Heart right ventricle (tissue), 16 donors: ENCODE data around the gene PSMA7. TPM values are rescaled to one million over a fixed set of nuclear protein-coding genes. Genes with fewer than 3 reads are reported as not detected.
A peak's percentile ranks its signal among the peaks of the same experiment; 100 is the strongest.

Experiments
- ATAC-seq, 8 donors: fragments of 200-7000 bp; cut with Tn5 transposase; one replicate each; pipeline ENCODE4 v1.9.1; 2020; ENCODE audit warnings: mild to moderate bottlenecking in 8 of 8, moderate library complexity in 8 of 8, moderate number of reproducible peaks in 1 of 8
- DNase-seq, 2 donors: peaks; one replicate each; pipeline ENCODE4 v3.0.0-alpha.2; 2020
- H3K27ac ChIP-seq, 10 donors: fragments of 200-600 bp; sonication (generic) in 2 of 10; one replicate each; pipeline versions ENCODE4 v1.5.0 to v1.8.0; 2020 to 2022; ENCODE audit warnings: mild to moderate bottlenecking in 3 of 10
- H3K27me3 ChIP-seq, 7 donors: fragments of 200-600 bp; one replicate each; pipeline ENCODE4 v1.8.0; 2021 to 2022; ENCODE audit warnings: mild to moderate bottlenecking in 2 of 7
- H3K36me3 ChIP-seq, 9 donors: fragments of 200-600 bp; sonication (generic) in 1 of 9; one replicate each; pipeline versions ENCODE4 v1.5.0 to v1.8.0; 2020 to 2022; ENCODE audit warnings: mild to moderate bottlenecking in 2 of 9
- H3K4me1 ChIP-seq, 9 donors: fragments of 200-600 bp; sonication (generic) in 1 of 9; one replicate each; pipeline versions ENCODE4 v1.5.0 to v1.8.0; 2020 to 2022; ENCODE audit warnings: mild to moderate bottlenecking in 4 of 9
- H3K4me3 ChIP-seq, 10 donors: fragments of 200-600 bp; sonication (generic) in 2 of 10; one replicate each; pipeline versions ENCODE4 v1.5.0 to v1.8.0; 2020 to 2022; ENCODE audit warnings: mild to moderate bottlenecking in 7 of 10, moderate library complexity in 2 of 10
- H3K9me3 ChIP-seq, 11 donors: fragments of 200-600 bp in 10 of 11; sonication (generic) in 2 of 11; one replicate each; pipeline versions ENCODE4 v1.5.0 to v1.8.0; 2013 to 2022; ENCODE audit warnings: mild to moderate bottlenecking in 2 of 11, control low read depth in 1 of 11, moderate library complexity in 1 of 11
- WGBS, 2 donors: extraction: QIAGEN DNeasy Blood & Tissue Kit; methylation state at CpG; one replicate each; pipeline ENCODE4 v1.1.7; 2013; ENCODE audit warnings: inconsistent platforms in 1 of 2; 5-methylcytosine and 5-hydroxymethylcytosine counted together
- intact Hi-C, 10 donors: fragments of 100-400 bp; cut with DNase I; formaldehyde crosslinking; loops; one replicate each; pipeline versions ENCODE4 v1.11.1 to v1.14.2; 2022
- polyA plus RNA-seq, 2 donors: library from polyadenylated mRNA; stranded (reverse); fragments of 200-250 nt; gene quantifications; one replicate each; pipeline ENCODE4 v1.2.3, GENCODE V29; 2013
- total RNA-seq, 10 donors: library from RNA; stranded (reverse); fragmentation: NEBNext Ultra II Directional in 3 of 10; extraction: Animal tissue kit (Norgen Biotek cat#: 25700) in 3 of 10; gene quantifications; one replicate each; pipeline versions ENCODE4 v1.2.1 to v1.2.4, GENCODE V29; 2021 to 2023
- TF ChIP-seq, protein P1 (sequence below), 9 donors: fragments of 200-600 bp; sonication (generic) in 2 of 9; IDR thresholded peaks; one replicate each; pipeline versions ENCODE4 v1.5.0 to v1.8.0; 2021 to 2022; ENCODE audit warnings: antibody characterized with exemption in 9 of 9, mild to moderate bottlenecking in 5 of 9, moderate library complexity in 1 of 9
- donor health status: Arrhythmogenic right ventricular cardiomyopathy.
- donor health status: ischemic (EF 13 %, LVEDD 7.1; RV severe dilation, severe dysfunction).
- donor health status: healthy with polysubstance abuse.
- donor health status: DM: no; HTN: yes; CAD: no.
- donor health status: DM: no; HTN: no; CAD: no.
- donor health status: ischemic (EF 25% LVEDD 6.9; RV normal size, moderate dysfunction).
- donor health status: ischemic (EF 25% LVEDD 5.7; RV mildly dilated, moderate dysfunction).
- donor health status: healthy.
- donor health status: DM: yes; HTN: yes; CAD: no.
- donor health status: Ischemic cardiomyopathy.
- donor health status: ischemic (EF 35%, LVEDD 5.7; RV mildly dilated, moderate dysfunction).
- donor health status: nonischemic (EF 11% LVEDD 7.7; RV severe dilation, severe dysfunction).
- donor health status: DM: yes; HTN: yes; CAD: no.
- donor health status: PGD.
- donor health status: ischemic (EF 29% LVEDD 5.4; RV normal size, mild dysfunction).
- donor health status: nonischemic (EF 23%, LVEDD 6.1; RV moderate dilation, normal function).

Gene PSMA7
- total and polyA plus RNA-seq, 12 donors = 143 to 567 (median 200) TPM

GRCh38 chr20:62158088-62158400 lies 14.8 kb upstream of the PSMA7 start:
- no peak overlapping the region for H3K27ac ChIP-seq
- WGBS, 2 donors = 98% methylated on average over 12 of the region's 12 CpGs
- ATAC-seq (peak in 1 of 8 donors; percentile 5), DNase-seq (no peak)
- H3K4me3 ChIP-seq = no peak overlapping the region
- TF ChIP-seq, protein P1, sequence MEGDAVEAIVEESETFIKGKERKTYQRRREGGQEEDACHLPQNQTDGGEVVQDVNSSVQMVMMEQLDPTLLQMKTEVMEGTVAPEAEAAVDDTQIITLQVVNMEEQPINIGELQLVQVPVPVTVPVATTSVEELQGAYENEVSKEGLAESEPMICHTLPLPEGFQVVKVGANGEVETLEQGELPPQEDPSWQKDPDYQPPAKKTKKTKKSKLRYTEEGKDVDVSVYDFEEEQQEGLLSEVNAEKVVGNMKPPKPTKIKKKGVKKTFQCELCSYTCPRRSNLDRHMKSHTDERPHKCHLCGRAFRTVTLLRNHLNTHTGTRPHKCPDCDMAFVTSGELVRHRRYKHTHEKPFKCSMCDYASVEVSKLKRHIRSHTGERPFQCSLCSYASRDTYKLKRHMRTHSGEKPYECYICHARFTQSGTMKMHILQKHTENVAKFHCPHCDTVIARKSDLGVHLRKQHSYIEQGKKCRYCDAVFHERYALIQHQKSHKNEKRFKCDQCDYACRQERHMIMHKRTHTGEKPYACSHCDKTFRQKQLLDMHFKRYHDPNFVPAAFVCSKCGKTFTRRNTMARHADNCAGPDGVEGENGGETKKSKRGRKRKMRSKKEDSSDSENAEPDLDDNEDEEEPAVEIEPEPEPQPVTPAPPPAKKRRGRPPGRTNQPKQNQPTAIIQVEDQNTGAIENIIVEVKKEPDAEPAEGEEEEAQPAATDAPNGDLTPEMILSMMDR (IDR thresholded peaks at IDR 0.05) = no peak
- H3K27me3 ChIP-seq = no peaks in the 10 kb centered on the region
- H3K36me3 ChIP-seq = peaks cover 0 to 49% (median 11%) of the 10 kb centered on the region in 9 donors
- H3K4me1 ChIP-seq = peaks cover 5 to 15% (median 10%) of the 10 kb centered on the region in 9 donors
- intact Hi-C loops = loop anchor here in 3 of 10 donors (5.0 kb wide), 1 partner anchor 146 kb away; no protein-coding TSS in a partner anchor
- H3K9me3 ChIP-seq = peaks cover 0 to 6% (median 0%) of the 10 kb centered on the region in 11 donors

GRCh38 chr20:62157387-62158087 lies 14.3 kb upstream of the PSMA7 start:
- Histone ChIP-seq H3K27me3 (no peaks in the 10 kb centered on the region), H3K4me1 (peaks cover 5 to 15% (median 10%) of the 10 kb centered on the region in 9 donors), H3K4me3 (no peak overlapping the region), H3K36me3 (peaks cover 0 to 49% (median 11%) of the 10 kb centered on the region in 9 donors), H3K27ac (no peak overlapping the region), H3K9me3 (peaks cover 0 to 8% (median 0%) of the 10 kb centered on the region in 11 donors)
- DNase-seq (no peak), ATAC-seq (peak in 3 of 8 donors; percentile 3 to 40 (median 6))
- TF ChIP-seq, protein P1 (IDR thresholded peaks at IDR 0.05) = no peak
- 89 to 90% methylated on average over 25 of the region's 25 CpGs for WGBS, 2 donors
- intact Hi-C loops = loop anchor here in 3 of 10 donors (5.0 kb wide), 1 partner anchor 145 kb away; no protein-coding TSS in a partner anchor

DNA sequence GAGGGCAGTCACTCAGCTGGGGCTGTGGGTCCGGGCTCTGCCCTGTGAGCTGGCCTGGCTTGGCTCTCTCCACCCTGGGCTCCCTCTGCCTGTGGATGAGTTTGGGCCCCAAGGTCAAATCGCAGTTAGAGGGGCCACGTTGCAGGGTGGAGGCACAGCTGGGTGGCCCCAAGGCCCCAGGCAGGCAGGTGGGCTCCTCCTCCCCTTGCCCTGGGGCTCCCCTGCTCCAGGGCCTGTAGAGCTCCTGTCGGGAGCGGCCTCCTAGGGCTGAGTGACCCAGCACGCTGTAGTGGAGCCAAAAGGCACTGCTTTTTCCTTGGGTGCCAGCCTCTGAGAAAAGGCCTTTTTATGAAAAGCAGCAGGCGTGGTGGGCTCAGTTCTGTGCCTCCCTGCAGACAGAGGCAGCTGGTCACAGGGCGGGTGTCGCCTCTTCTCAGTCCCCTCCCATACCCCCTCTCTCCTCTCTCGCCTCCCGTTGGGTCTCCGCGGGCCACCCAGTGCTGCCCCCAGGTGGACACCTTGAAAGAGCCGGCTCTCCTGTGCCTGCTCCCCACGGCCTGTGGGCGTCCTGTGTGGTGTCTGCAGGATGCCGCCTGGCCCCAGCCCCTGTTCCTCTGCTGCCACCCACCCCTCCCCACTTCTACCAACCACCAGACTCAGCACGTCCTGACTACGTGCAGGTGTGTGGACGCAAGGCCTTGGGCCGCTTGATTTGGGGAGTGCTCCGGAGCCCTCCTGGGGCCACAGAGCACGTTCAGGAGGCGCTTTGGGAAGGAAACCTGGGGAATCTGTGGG lies 13.6 kb upstream of the PSMA7 start:
- peaks cover 0 to 43% (median 11%) of the 10 kb centered on the region in 9 donors for H3K36me3 ChIP-seq
- no peaks in the 10 kb centered on the region for H3K27me3 ChIP-seq
- no peak overlapping the region for H3K27ac ChIP-seq
- 50 to 51% methylated on average over 24 of the region's 24 CpGs for WGBS, 2 donors
- H3K4me1 ChIP-seq = peaks cover 5 to 15% (median 10%) of the 10 kb centered on the region in 9 donors
- TF ChIP-seq, protein P1 (IDR thresholded peaks at IDR 0.05) = peak; percentile 51 to 81 (median 75)
- ATAC-seq (peak; percentile 82 to 90 (median 86)), DNase-seq (peak; percentile 59 to 71)
- peaks cover 0 to 8% (median 0%) of the 10 kb centered on the region in 11 donors for H3K9me3 ChIP-seq
- intact Hi-C loops = loop anchor here in 3 of 10 donors (5.0 kb wide), 1 partner anchor 144 kb away; no protein-coding TSS in a partner anchor
- no peak overlapping the region for H3K4me3 ChIP-seq

GRCh38 chr20:62156254-62156556 lies 13.0 kb upstream of the PSMA7 start:
- intact Hi-C loops = loop anchor here in 3 of 10 donors (5.0 kb wide), 1 partner anchor 144 kb away; no protein-coding TSS in a partner anchor
- TF ChIP-seq, protein P1 (IDR thresholded peaks at IDR 0.05) = no peak
- Histone ChIP-seq H3K36me3 (peaks cover 0 to 37% (median 5%) of the 10 kb centered on the region in 9 donors), H3K9me3 (peaks cover 0 to 8% (median 0%) of the 10 kb centered on the region in 11 donors), H3K27ac (no peak overlapping the region), H3K27me3 (no peaks in the 10 kb centered on the region), H3K4me3 (no peak overlapping the region), H3K4me1 (peaks cover 5 to 16% (median 10%) of the 10 kb centered on the region in 9 donors)
- ATAC-seq = no peak
- DNase-seq = no peak
- 90 to 93% methylated on average over 3 of the region's 3 CpGs for WGBS, 2 donors
